GM19438 (cell line): ENCODE data around the gene RPAIN.

Experiments
- ATAC-seq: cut with Tn5 transposase; IDR thresholded peaks from one replicate; pipeline ENCODE4 v1.9.1; 2021; ENCODE audit warnings: low read depth; ENCODE audit not compliant: unreplicated experiment

RPAIN gene

DNA sequence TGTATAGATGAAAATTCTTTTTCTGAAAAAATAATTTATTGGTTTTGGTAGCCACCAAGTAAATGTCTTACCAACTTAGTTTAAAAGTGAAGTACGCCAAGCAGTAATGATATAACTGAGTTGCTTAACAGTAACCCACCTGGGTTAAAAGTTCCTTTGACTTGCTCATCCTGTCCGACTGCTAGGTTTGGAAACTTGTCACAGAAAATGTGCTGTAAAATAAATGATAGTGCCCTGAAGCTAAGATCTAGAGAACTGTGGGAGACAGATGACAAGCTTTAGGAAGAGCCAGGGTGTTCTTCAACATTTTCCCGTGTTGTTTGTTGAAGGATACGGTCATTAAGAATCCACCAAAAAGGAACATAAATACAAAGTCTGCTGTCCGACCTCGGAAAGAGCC is 61.0 kb downstream of the RPAIN start:
- no peak for ATAC-seq

DNA sequence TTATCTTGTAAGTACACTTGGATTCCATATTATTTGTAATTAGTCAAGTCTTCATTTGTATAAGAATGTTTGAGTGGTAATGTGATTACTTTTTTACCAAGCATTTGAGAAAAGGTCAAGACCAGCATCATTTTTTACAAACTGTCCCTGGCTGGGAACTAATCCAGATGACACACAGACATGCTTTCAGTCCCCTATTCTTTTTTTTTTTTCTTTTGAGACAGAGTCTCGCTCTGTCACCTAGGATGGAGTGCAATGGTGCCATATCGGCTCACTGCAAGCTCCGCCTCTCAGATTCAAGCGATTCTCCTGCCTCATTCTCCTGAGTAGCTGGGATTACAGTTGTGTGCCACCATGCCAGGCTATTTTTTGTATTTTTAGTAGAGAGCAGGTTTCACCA is 61.5 kb downstream of the RPAIN start:
- no peak for ATAC-seq
